Endothelial cell of umbilical vein (primary cell): Measurements from ENCODE around the gene KHSRP. TPM values are rescaled to one million over a fixed set of nuclear protein-coding genes. Genes with fewer than 3 reads are reported as not detected.

Experiments used
- BruUV-seq: library from RNA; stranded (reverse); fragments of 400-500 nt; replicated peaks from 2 replicates; lab custom pipeline; 2021; lab: Mats Ljungman, UMichigan
- CTCF ChIA-PET: fragments of 300-600, 350-600 bp; sonication (Branson Sonifier 250); formaldehyde crosslinking; loops from one replicate; lab custom pipeline; 2021; ENCODE audit warnings: antibody characterized with exemption, inconsistent platforms; lab: Charles Lee
- POLR2A ChIA-PET: fragments of 300-600, 350-600 bp; sonication (Branson Sonifier 250); formaldehyde crosslinking; loops from one replicate; lab custom pipeline; 2021; ENCODE audit warnings: antibody characterized with exemption, inconsistent platforms; lab: Charles Lee
- DNase-seq: peaks from one replicate; pipeline ENCODE4 v3.0.0-alpha.2; 2011; ENCODE audit warnings: low read depth, low spot score
- FAIRE-seq: peaks from 2 replicates; lab custom pipeline; 2011; peaks lifted over from hg19 to GRCh38; lab: Jason Lieb, UNC
- H2AFZ ChIP-seq: 2 replicates; pipeline ENCODE4 v1.6.0; 2012; ENCODE audit warnings: low read depth, low read length, control low read depth, inconsistent platforms
- H3K27ac ChIP-seq: 2 replicates; pipeline ENCODE4 v1.5.1; 2011; ENCODE audit warnings: low read depth, mild to moderate bottlenecking, control low read depth, low read length, moderate library complexity; ENCODE audit not compliant: insufficient read depth
- H3K27me3 ChIP-seq, 2 experiments: 2 replicates each; pipeline versions ENCODE4 v1.6.0 to v1.6.1; 2011; ENCODE audit warnings: low read length in 2 of 2, mixed read lengths in 1 of 2; ENCODE audit not compliant: control insufficient read depth in 2 of 2, insufficient read depth in 2 of 2
- H3K36me3 ChIP-seq, 2 experiments: 2 replicates in 1 of 2; 3 replicates in 1 of 2; pipeline ENCODE4 v1.5.1; 2011; ENCODE audit warnings: low read length in 2 of 2, mild to moderate bottlenecking in 1 of 2, moderate library complexity in 1 of 2; ENCODE audit not compliant: control insufficient read depth in 2 of 2, insufficient read depth in 2 of 2; ENCODE audit errors: extremely low read depth in 1 of 2
- H3K4me1 ChIP-seq: 3 replicates; pipeline ENCODE4 v1.5.1; 2011; ENCODE audit warnings: mild to moderate bottlenecking, low read length; ENCODE audit not compliant: control insufficient read depth, insufficient read depth; ENCODE audit errors: extremely low read depth
- H3K4me2 ChIP-seq: 2 replicates; pipeline ENCODE4 v1.6.1; 2011; ENCODE audit warnings: low read length, control low read depth, mixed read lengths; ENCODE audit not compliant: insufficient read depth
- H3K4me3 ChIP-seq, 3 experiments: fragments of 200-600 bp in 1 of 3; sonication (generic), shearing (Covaris generic) in 1 of 3; replicated peaks in 1 of 3; 2 replicates each; pipeline ENCODE4 v1.5.1; 2011 to 2016; ENCODE audit warnings: control low read depth in 3 of 3, low read length in 3 of 3, mild to moderate bottlenecking in 2 of 3, inconsistent platforms in 1 of 3, low read depth in 1 of 3, moderate library complexity in 1 of 3; ENCODE audit not compliant: insufficient read depth in 1 of 3
- H3K79me2 ChIP-seq: 2 replicates; pipeline ENCODE4 v1.6.0; 2012; ENCODE audit warnings: low read length, inconsistent platforms; ENCODE audit not compliant: control insufficient read depth, insufficient read depth
- H3K9ac ChIP-seq: replicated peaks from 2 replicates; pipeline ENCODE3; 2011; ENCODE audit warnings: low read length, control low read depth; ENCODE audit not compliant: insufficient read depth; ENCODE audit errors: extremely low read depth
- H3K9me1 ChIP-seq: replicated peaks from 3 replicates; pipeline ENCODE4 v1.6.0; 2011; ENCODE audit warnings: mild to moderate bottlenecking, low read length; ENCODE audit not compliant: control insufficient read depth, insufficient read depth; ENCODE audit errors: extremely low read depth
- H3K9me3 ChIP-seq: replicated peaks from 2 replicates; pipeline ENCODE4 v1.5.1; 2012; ENCODE audit warnings: low read length, inconsistent platforms; ENCODE audit not compliant: control insufficient read depth, insufficient read depth
- H4K20me1 ChIP-seq: replicated peaks from 2 replicates; pipeline ENCODE3; 2011; ENCODE audit warnings: mild to moderate bottlenecking, low read length; ENCODE audit not compliant: control insufficient read depth, insufficient read depth; ENCODE audit errors: extremely low read depth
- CTCF ChIP-seq, 2 donors: IDR thresholded peaks; 1 replicate in 1 of 2; 2 replicates in 1 of 2; pipeline ENCODE4 v1.5.1; 2011; ENCODE audit warnings: low read length in 2 of 2, mild to moderate bottlenecking in 2 of 2, moderate library complexity in 2 of 2, control low read depth in 1 of 2, inconsistent platforms in 1 of 2, low read depth in 1 of 2; ENCODE audit not compliant: insufficient read depth in 1 of 2; ENCODE audit errors: extremely low read depth in 1 of 2
- EZH2 ChIP-seq: IDR thresholded peaks from 2 replicates; pipeline ENCODE4 v1.6.1; 2012; ENCODE audit warnings: borderline replicate concordance, low read depth, mild to moderate bottlenecking, moderate library complexity, low read length, inconsistent platforms; ENCODE audit not compliant: severe bottlenecking
- FOS ChIP-seq: IDR thresholded peaks from 2 replicates; pipeline ENCODE4 v1.6.1; 2011; ENCODE audit warnings: mild to moderate bottlenecking, low read length, moderate library complexity, borderline replicate concordance; ENCODE audit not compliant: insufficient read depth
- GATA2 ChIP-seq: IDR thresholded peaks from 2 replicates; pipeline ENCODE4 v1.7.0; 2011; ENCODE audit warnings: low read depth, mild to moderate bottlenecking, moderate library complexity, mixed read lengths, low read length; ENCODE audit not compliant: insufficient read length, insufficient read depth
- JUN ChIP-seq: IDR thresholded peaks from 2 replicates; pipeline ENCODE4 v1.6.1; 2011; ENCODE audit warnings: borderline replicate concordance, low read depth; ENCODE audit not compliant: insufficient read length, insufficient read depth
- MAX ChIP-seq: IDR thresholded peaks from 2 replicates; pipeline ENCODE4 v1.6.1; 2011; ENCODE audit not compliant: insufficient read depth, insufficient read length
- MYC ChIP-seq: IDR thresholded peaks from one replicate; pipeline ENCODE4 v1.6.1; 2011; ENCODE audit warnings: mild to moderate bottlenecking, low read depth, low read length
- POLR2A ChIP-seq: IDR thresholded peaks from 2 replicates; pipeline ENCODE4 v1.6.1; 2012; ENCODE audit warnings: low read depth, mild to moderate bottlenecking, control low read depth, low read length
- POLR2AphosphoS5 ChIP-seq: IDR thresholded peaks from 2 replicates; pipeline ENCODE4 v1.6.1; 2012; ENCODE audit warnings: low read depth, mild to moderate bottlenecking, control low read depth, low read length, moderate library complexity; ENCODE audit not compliant: insufficient read depth
- dilution Hi-C: fragments of 300-500 bp; cut with MboI; formaldehyde crosslinking; loops from one replicate; pipeline ENCODE4 v1.15.0; 2019; ENCODE audit warnings: low sequenced_read_pairs; ENCODE audit not compliant: extremely low pct_ligation_motif_present
- intact Hi-C: fragments of 100-400 bp; cut with micrococcal nuclease; formaldehyde crosslinking; loops from one replicate; pipeline ENCODE4 v1.10.0; 2022
- polyA plus RNA-seq, 4 experiments: library from polyadenylated mRNA; depleted of rRNA in 3 of 4; stranded (reverse) in 3 of 4; unstranded in 1 of 4; fragments of >200 nt; gene quantifications; 2 replicates each; pipeline versions ENCODE4 v1.2.1 to v1.2.3, GENCODE V29; 2011 to 2012; ENCODE audit warnings: missing spikeins in 1 of 4
- total RNA-seq: library from RNA; stranded (reverse); gene quantifications from 2 replicates; pipeline ENCODE4 v1.2.3, GENCODE V29; 2021

Gene KHSRP
- total and polyA plus RNA-seq, 2 donors (not counting 3 experiments of a cell fraction or from before 2014, with no cell fraction given), result 98.3 to 372 TPM

- no peaks in the 10 kb centered on the region for H4K20me1 ChIP-seq
- CTCF ChIA-PET, result interaction anchor here (1.1 to 1.3 kb wide), 2 partner anchors 34 to 57 kb away, joined by 3 to 5 read pairs; partner anchors contain the start of gene KHSRP
- FAIRE-seq (peak; percentile 69), DNase-seq (peak; percentile 75)
- H2AFZ ChIP-seq, result peak within 1 kb of the TSS; percentile 98
- TF ChIP-seq MYC (no peak), POLR2AphosphoS5 (peak; percentile 13), EZH2 (no peak), POLR2A (no peak)
- no TSS peak for BruUV-seq
- no peaks in the 10 kb centered on the region for H3K79me2 ChIP-seq
- peaks cover 3 to 8% of the 10 kb centered on the region in 2 experiments for H3K27me3 ChIP-seq
- no peaks in the 10 kb centered on the region for H3K36me3 ChIP-seq
- intact Hi-C loops (loop anchor here (1.0 to 5.0 kb wide), 2 partner anchors 34 to 403 kb away; no protein-coding TSS in a partner anchor), dilution Hi-C loops (no loop called here)
- H3K4me1 ChIP-seq, result peaks cover 7% of the 10 kb centered on the region
- H3K4me2 ChIP-seq, result peak within 1 kb of the TSS; percentile 90
- peak within 1 kb of the TSS; percentile 54 to 72 (median 58) for H3K4me3 ChIP-seq
- POLR2A ChIA-PET, result no interaction called here
- H3K9ac ChIP-seq, result no peak within 1 kb of the TSS
- no peaks in the 10 kb centered on the region for H3K9me1 ChIP-seq
- no peaks in the 10 kb centered on the region for H3K9me3 ChIP-seq
- H3K27ac ChIP-seq, result no peak within 1 kb of the TSS
These were observed 34.9 kb upstream of the KHSRP start, which contains the start of gene SLC25A23 for GRCh38 chr19:6459262-6460098. Gene SLC25A23, minus strand, starts transcription at chr19:6459792. Its CDS starts 164 bp downstream, at chr19:6459628.

- H3K9me3 ChIP-seq, result no peaks in the 10 kb centered on the region
- H3K9me1 ChIP-seq, result no peaks in the 10 kb centered on the region
- no peak for FAIRE-seq
- H3K9ac ChIP-seq, result no peak overlapping the region
- peak overlapping the region; percentile 98 for H2AFZ ChIP-seq
- intact Hi-C loops (no loop called here), dilution Hi-C loops (no loop called here)
- H3K4me1 ChIP-seq, result peaks cover 7% of the 10 kb centered on the region
- H4K20me1 ChIP-seq, result no peaks in the 10 kb centered on the region
- ChIA-PET CTCF (interaction anchor here (1.1 to 1.3 kb wide), 2 partner anchors 34 to 58 kb away, joined by 3 to 5 read pairs; partner anchors contain the start of gene KHSRP), POLR2A (no interaction called here)
- H3K27ac ChIP-seq, result no peak overlapping the region
- H3K27me3 ChIP-seq, result peaks cover under 1 to 2% of the 10 kb centered on the region in 2 experiments
- H3K4me3 ChIP-seq, result peak overlapping the region; percentile 54 to 72 (median 58)
- no TSS peak for BruUV-seq
- H3K79me2 ChIP-seq, result no peaks in the 10 kb centered on the region
- no peak for TF ChIP-seq POLR2A
- no peak for TF ChIP-seq MAX
- no peak for TF ChIP-seq GATA2
- TF ChIP-seq POLR2AphosphoS5, result no peak
- TF ChIP-seq JUN, result no peak
- no peak for TF ChIP-seq EZH2
- no peak for TF ChIP-seq CTCF (IDR thresholded peaks at IDR 0.05; ENCODE audit: extremely low read depth in 1 of 2, insufficient read depth in 1 of 2, low read depth in 1 of 2, low read length in 2 of 2)
- TF ChIP-seq FOS, result no peak
- no peak for TF ChIP-seq MYC
- DNase-seq, result no peak
- peaks cover under 1 to 5% of the 10 kb centered on the region in 2 experiments for H3K36me3 ChIP-seq
- peak overlapping the region; percentile 90 for H3K4me2 ChIP-seq
These were observed 34.2 kb upstream of the KHSRP start for GRCh38 chr19:6458695-6459261.
